ENCODE data around the gene RALGAPA2. TPM values are rescaled to one million over a fixed set of nuclear protein-coding genes. Genes with fewer than 3 reads are reported as not detected.

RALGAPA2 gene
- total and polyA plus RNA-seq, 3 donors from 2014 or later = 26.9 to 61.5 (median 59.2) TPM

- H3K4me3 ChIP-seq = no peak overlapping the region
- no peaks in the 10 kb centered on the region for H3K4me1 ChIP-seq
- no peak overlapping the region for H3K27ac ChIP-seq
- TF ChIP-seq POLR2A (IDR thresholded peaks at IDR 0.05) (no peak), CTCF (IDR thresholded peaks at IDR 0.05) (peak in 2 of 3 experiments; percentile 9 to 11)
- WGBS, 2 donors = 74 to 77% methylated on average over 6 of the region's 6 CpGs
- H3K36me3 ChIP-seq (ENCODE audit: low read depth, missing control alignments) = no peaks in the 10 kb centered on the region
- intact Hi-C loops (cut with DNase I; ENCODE audit: low total_unique reads) = no loop called here
- DNase-seq = no peak
- H3K27me3 ChIP-seq = no peaks in the 10 kb centered on the region
- H3K9me3 ChIP-seq = no peaks in the 10 kb centered on the region
Measured at GRCh38 chr20:20407891-20408805, 304.3 kb downstream of the RALGAPA2 start.

DNA sequence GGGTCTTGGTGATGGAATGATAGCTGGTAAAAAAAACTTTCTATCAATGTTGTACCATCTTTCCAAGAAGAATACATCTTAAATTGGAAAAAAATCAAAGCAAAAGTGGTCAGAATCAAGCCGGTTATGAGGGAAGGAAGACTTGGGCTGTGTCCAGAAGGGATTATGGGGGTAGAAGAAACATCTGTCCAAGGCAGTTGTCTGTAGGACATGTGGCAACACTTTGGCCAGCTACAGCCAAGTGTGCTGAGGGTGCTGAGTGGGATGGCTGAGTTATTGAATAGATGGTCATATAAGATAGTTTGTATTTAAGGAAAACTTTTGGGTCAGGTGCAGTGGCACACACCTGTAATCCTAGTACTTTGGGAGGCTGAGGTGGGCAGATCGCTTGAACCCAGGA lies 306.1 kb downstream of the RALGAPA2 start:
- no peaks in the 10 kb centered on the region for H3K9me3 ChIP-seq
- TF ChIP-seq POLR2A (IDR thresholded peaks at IDR 0.05) = no peak
- TF ChIP-seq CTCF (IDR thresholded peaks at IDR 0.05) = no peak
- intact Hi-C loops (cut with DNase I; ENCODE audit: low total_unique reads) = no loop called here
- H3K36me3 ChIP-seq (ENCODE audit: low read depth, missing control alignments) = no peaks in the 10 kb centered on the region
- WGBS, 2 donors = 86 to 88% methylated on average over 2 of the region's 2 CpGs
- no peaks in the 10 kb centered on the region for H3K4me1 ChIP-seq
- H3K27ac ChIP-seq = no peak overlapping the region
- no peak for DNase-seq
- no peaks in the 10 kb centered on the region for H3K27me3 ChIP-seq
- H3K4me3 ChIP-seq = no peak overlapping the region

DNA sequence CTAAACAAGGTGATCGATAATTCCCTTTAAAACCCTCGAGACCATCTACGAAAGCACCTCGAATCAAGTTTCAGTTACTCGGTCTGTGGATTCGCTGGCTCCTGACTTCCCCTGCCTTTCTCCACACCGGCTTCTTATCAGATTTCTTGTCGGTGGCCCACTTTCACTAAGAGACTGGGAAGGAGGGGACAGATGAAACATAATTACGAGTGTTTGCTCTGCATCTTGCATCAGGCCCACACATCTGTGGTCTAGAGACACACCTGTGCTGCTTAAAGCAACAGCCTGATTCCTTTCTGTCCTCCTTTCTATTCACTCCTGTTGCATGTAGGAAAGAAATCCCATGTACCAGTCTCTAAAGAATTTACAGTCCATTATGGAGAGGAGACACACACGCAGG lies 306.8 kb downstream of the RALGAPA2 start:
- no peak for DNase-seq
- Histone ChIP-seq H3K36me3 (ENCODE audit: low read depth, missing control alignments) (no peaks in the 10 kb centered on the region), H3K27ac (no peak overlapping the region), H3K4me1 (no peaks in the 10 kb centered on the region), H3K9me3 (no peaks in the 10 kb centered on the region), H3K27me3 (no peaks in the 10 kb centered on the region), H3K4me3 (no peak overlapping the region)
- WGBS, 2 donors = 87 to 88% methylated on average over 10 of the region's 10 CpGs
- TF ChIP-seq POLR2A (IDR thresholded peaks at IDR 0.05) (no peak), CTCF (IDR thresholded peaks at IDR 0.05) (no peak)
- intact Hi-C loops (cut with DNase I; ENCODE audit: low total_unique reads) = no loop called here

DNA sequence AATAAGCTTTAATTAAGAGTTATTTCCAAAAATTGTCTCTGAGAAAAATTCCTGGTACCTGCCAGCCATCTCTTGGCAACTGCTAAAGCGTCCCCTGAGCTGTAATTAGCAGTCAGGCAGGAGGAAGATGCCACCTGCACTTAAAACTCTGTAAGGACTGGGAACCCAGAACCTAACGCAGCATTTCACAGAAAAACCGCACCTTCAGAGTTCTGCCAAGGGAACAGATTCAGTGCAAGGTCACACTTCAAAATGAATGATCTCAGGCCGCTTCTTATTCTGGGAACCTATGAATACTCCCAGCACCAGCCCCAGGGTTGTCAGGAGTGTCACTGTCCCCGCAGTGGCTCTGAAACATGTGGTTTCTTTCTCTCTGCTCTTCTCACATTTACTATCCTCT lies 307.8 kb downstream of the RALGAPA2 start:
- Histone ChIP-seq H3K27ac (no peak overlapping the region), H3K9me3 (no peaks in the 10 kb centered on the region), H3K36me3 (ENCODE audit: low read depth, missing control alignments) (no peaks in the 10 kb centered on the region), H3K4me1 (no peaks in the 10 kb centered on the region), H3K4me3 (no peak overlapping the region), H3K27me3 (no peaks in the 10 kb centered on the region)
- intact Hi-C loops (cut with DNase I; ENCODE audit: low total_unique reads) = no loop called here
- 87 to 94% methylated on average over 5 of the region's 5 CpGs for WGBS, 2 donors
- TF ChIP-seq POLR2A (IDR thresholded peaks at IDR 0.05) (no peak), CTCF (IDR thresholded peaks at IDR 0.05) (no peak)
- DNase-seq = no peak

GRCh38 chr20:20401991-20402390 lies 310.5 kb downstream of the RALGAPA2 start:
- Histone ChIP-seq H3K9me3 (no peaks in the 10 kb centered on the region), H3K27me3 (no peaks in the 10 kb centered on the region), H3K27ac (no peak overlapping the region), H3K4me3 (no peak overlapping the region), H3K4me1 (no peaks in the 10 kb centered on the region), H3K36me3 (ENCODE audit: low read depth, missing control alignments) (no peaks in the 10 kb centered on the region)
- TF ChIP-seq POLR2A (IDR thresholded peaks at IDR 0.05) = no peak
- TF ChIP-seq CTCF (IDR thresholded peaks at IDR 0.05) = no peak
- no peak for DNase-seq
- 86% methylated on average over 3 of the region's 3 CpGs; no CpG with 5 or more reads in 1 of the 2 donors for WGBS, 2 donors
- intact Hi-C loops (cut with DNase I; ENCODE audit: low total_unique reads) = no loop called here

Measured in testis (tissue), 3 donors.